Measurements from ENCODE around the gene GIMAP5.

The GIMAP5 gene

GRCh38 chr7:150778014-150778737, 41.0 kb downstream of the GIMAP5 start:
- TF ChIP-seq CTCF (IDR thresholded peaks at IDR 0.05; ENCODE audit: insufficient read depth, low read depth, low read length, missing control alignments): no peak
- no peak overlapping the region for H3K4me3 ChIP-seq (ENCODE audit: low read depth, low read length)
- no peak for DNase-seq (ENCODE audit: low read depth)

GRCh38 chr7:150778738-150779301, 41.6 kb downstream of the GIMAP5 start:
- peak; percentile 90 for TF ChIP-seq CTCF (IDR thresholded peaks at IDR 0.05; ENCODE audit: insufficient read depth, low read depth, low read length, missing control alignments)
- no peak overlapping the region for H3K4me3 ChIP-seq (ENCODE audit: low read depth, low read length)
- peak; percentile 73 for DNase-seq (ENCODE audit: low read depth)

GRCh38 chr7:150780292-150780691, 43.1 kb downstream of the GIMAP5 start:
- no peak for TF ChIP-seq CTCF (IDR thresholded peaks at IDR 0.05; ENCODE audit: insufficient read depth, low read depth, low read length, missing control alignments)
- DNase-seq (ENCODE audit: low read depth): no peak
- no peak overlapping the region for H3K4me3 ChIP-seq (ENCODE audit: low read depth, low read length)

GRCh38 chr7:150781103-150781502, 43.9 kb downstream of the GIMAP5 start:
- TF ChIP-seq CTCF (IDR thresholded peaks at IDR 0.05; ENCODE audit: insufficient read depth, low read depth, low read length, missing control alignments): no peak
- H3K4me3 ChIP-seq (ENCODE audit: low read depth, low read length): no peak overlapping the region
- peak; percentile 49 for DNase-seq (ENCODE audit: low read depth)

GRCh38 chr7:150781961-150782360, 44.7 kb downstream of the GIMAP5 start:
- DNase-seq (ENCODE audit: low read depth): no peak
- H3K4me3 ChIP-seq (ENCODE audit: low read depth, low read length): no peak overlapping the region
- TF ChIP-seq CTCF (IDR thresholded peaks at IDR 0.05; ENCODE audit: insufficient read depth, low read depth, low read length, missing control alignments): no peak

- peak; percentile 23 for DNase-seq (ENCODE audit: low read depth)
- H3K4me3 ChIP-seq (ENCODE audit: low read depth, low read length): no peak overlapping the region
- TF ChIP-seq CTCF (IDR thresholded peaks at IDR 0.05; ENCODE audit: insufficient read depth, low read depth, low read length, missing control alignments): no peak
Observed at GRCh38 chr7:150784120-150784736, 47.0 kb downstream of the GIMAP5 start.
